ENCODE results near the gene ITPR2. TPM values are rescaled to one million over a fixed set of nuclear protein-coding genes. Genes with fewer than 3 reads are reported as not detected.

Gene ITPR2
- total and polyA plus RNA-seq, 2 of the 13 experiments (the other 11 are each of a cell fraction or from before 2014, with no cell fraction given) = 31.9 to 81.9 TPM

DNA sequence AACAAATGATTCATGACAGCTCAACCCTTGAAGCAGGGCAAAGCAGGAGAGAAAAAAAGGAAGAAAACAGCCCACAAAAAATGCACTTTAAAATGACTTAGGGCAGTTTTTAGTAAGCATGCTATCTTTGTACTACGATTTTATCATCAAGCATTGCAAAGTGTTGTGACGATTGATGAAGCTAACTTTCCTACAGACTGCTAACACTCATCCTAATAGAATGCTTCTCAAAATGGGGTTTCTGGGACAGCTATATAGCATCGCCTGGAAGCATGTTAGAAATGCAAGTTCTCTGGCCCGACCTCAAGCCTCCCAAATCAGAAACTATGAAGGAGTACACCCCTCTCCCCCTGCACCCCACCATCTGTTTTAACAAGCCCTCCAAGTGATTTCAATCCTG, 381.2 kb downstream of the ITPR2 start (continued):
- TF ChIP-seq ZNF777 (CRISPR knock-in tag; IDR thresholded peaks at IDR 0.05) = no peak
- no peak for TF ChIP-seq ZNF3 (CRISPR knock-in tag; IDR thresholded peaks at IDR 0.05)
- no peak for TF ChIP-seq ZNF382 (CRISPR knock-in tag; IDR thresholded peaks at IDR 0.05; ENCODE audit: borderline replicate concordance)
- no peak for TF ChIP-seq PAX8 (CRISPR knock-in tag; IDR thresholded peaks at IDR 0.05; ENCODE audit: borderline replicate concordance)
- TF ChIP-seq POLR2A (IDR thresholded peaks at IDR 0.05; ENCODE audit: insufficient read depth in 1 of 2, low read depth in 2 of 2, low read length in 2 of 2) = no peak

DNA sequence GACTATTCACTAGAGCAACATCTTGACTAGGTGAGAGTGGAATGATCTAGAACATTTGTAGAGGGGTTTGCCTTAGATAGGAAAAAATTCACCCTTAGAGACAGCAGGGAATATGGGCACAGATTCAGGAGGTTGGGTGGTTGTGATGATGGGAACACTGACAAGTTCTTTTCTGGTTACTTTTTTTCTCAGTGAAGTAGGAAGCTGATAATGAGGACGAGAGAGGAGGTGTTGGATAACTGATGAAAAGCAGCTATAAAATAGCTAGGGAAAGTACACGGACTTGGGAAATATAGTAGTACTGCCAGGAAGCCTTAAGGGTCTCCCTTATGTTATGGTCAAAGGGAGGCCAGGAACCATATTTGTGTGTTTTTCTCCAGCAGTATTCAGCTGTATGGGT, 387.1 kb downstream of the ITPR2 start:
- no peak for ATAC-seq
- in situ Hi-C loops (cut with HindIII; ENCODE audit: extremely low pct_ligation_motif_present, low pct_unique_long_range_greater_than_20kb) = no loop called here
- FAIRE-seq = no peak
- no peak for DNase-seq (ENCODE audit: low spot score)
- POLR2A ChIA-PET = no interaction called here
- no TSS peak for BruUV-seq (replicated peaks)
- TF ChIP-seq, protein P1, sequence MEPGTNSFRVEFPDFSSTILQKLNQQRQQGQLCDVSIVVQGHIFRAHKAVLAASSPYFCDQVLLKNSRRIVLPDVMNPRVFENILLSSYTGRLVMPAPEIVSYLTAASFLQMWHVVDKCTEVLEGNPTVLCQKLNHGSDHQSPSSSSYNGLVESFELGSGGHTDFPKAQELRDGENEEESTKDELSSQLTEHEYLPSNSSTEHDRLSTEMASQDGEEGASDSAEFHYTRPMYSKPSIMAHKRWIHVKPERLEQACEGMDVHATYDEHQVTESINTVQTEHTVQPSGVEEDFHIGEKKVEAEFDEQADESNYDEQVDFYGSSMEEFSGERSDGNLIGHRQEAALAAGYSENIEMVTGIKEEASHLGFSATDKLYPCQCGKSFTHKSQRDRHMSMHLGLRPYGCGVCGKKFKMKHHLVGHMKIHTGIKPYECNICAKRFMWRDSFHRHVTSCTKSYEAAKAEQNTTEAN (CRISPR knock-in tag; conservative IDR thresholded peaks at IDR 0.05) = no peak
- TF ChIP-seq, protein P2, sequence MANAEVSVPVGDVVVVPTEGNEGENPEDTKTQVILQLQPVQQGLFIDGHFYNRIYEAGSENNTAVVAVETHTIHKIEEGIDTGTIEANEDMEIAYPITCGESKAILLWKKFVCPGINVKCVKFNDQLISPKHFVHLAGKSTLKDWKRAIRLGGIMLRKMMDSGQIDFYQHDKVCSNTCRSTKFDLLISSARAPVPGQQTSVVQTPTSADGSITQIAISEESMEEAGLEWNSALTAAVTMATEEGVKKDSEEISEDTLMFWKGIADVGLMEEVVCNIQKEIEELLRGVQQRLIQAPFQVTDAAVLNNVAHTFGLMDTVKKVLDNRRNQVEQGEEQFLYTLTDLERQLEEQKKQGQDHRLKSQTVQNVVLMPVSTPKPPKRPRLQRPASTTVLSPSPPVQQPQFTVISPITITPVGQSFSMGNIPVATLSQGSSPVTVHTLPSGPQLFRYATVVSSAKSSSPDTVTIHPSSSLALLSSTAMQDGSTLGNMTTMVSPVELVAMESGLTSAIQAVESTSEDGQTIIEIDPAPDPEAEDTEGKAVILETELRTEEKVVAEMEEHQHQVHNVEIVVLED (CRISPR knock-in tag; IDR thresholded peaks at IDR 0.05; ENCODE audit: borderline replicate concordance) = no peak
- no peak for TF ChIP-seq GABPA (IDR thresholded peaks at IDR 0.05; ENCODE audit: low read depth, low read length)
- no peak for TF ChIP-seq GABPA (CRISPR knock-in tag; IDR thresholded peaks at IDR 0.05; ENCODE audit: low read depth)
- TF ChIP-seq, protein P3, sequence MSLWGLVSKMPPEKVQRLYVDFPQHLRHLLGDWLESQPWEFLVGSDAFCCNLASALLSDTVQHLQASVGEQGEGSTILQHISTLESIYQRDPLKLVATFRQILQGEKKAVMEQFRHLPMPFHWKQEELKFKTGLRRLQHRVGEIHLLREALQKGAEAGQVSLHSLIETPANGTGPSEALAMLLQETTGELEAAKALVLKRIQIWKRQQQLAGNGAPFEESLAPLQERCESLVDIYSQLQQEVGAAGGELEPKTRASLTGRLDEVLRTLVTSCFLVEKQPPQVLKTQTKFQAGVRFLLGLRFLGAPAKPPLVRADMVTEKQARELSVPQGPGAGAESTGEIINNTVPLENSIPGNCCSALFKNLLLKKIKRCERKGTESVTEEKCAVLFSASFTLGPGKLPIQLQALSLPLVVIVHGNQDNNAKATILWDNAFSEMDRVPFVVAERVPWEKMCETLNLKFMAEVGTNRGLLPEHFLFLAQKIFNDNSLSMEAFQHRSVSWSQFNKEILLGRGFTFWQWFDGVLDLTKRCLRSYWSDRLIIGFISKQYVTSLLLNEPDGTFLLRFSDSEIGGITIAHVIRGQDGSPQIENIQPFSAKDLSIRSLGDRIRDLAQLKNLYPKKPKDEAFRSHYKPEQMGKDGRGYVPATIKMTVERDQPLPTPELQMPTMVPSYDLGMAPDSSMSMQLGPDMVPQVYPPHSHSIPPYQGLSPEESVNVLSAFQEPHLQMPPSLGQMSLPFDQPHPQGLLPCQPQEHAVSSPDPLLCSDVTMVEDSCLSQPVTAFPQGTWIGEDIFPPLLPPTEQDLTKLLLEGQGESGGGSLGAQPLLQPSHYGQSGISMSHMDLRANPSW (CRISPR knock-in tag; IDR thresholded peaks at IDR 0.05; ENCODE audit: borderline replicate concordance) = no peak
- TF ChIP-seq, protein P4, sequence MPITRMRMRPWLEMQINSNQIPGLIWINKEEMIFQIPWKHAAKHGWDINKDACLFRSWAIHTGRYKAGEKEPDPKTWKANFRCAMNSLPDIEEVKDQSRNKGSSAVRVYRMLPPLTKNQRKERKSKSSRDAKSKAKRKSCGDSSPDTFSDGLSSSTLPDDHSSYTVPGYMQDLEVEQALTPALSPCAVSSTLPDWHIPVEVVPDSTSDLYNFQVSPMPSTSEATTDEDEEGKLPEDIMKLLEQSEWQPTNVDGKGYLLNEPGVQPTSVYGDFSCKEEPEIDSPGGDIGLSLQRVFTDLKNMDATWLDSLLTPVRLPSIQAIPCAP (CRISPR knock-in tag; IDR thresholded peaks at IDR 0.05; ENCODE audit: low read depth) = no peak
- no peak for TF ChIP-seq IKZF1 (IDR thresholded peaks at IDR 0.05)
- no peak for TF ChIP-seq CC2D1A (CRISPR knock-in tag; IDR thresholded peaks at IDR 0.05)
- TF ChIP-seq SIX4 (CRISPR knock-in tag; IDR thresholded peaks at IDR 0.05) = no peak
- TF ChIP-seq, protein P5, sequence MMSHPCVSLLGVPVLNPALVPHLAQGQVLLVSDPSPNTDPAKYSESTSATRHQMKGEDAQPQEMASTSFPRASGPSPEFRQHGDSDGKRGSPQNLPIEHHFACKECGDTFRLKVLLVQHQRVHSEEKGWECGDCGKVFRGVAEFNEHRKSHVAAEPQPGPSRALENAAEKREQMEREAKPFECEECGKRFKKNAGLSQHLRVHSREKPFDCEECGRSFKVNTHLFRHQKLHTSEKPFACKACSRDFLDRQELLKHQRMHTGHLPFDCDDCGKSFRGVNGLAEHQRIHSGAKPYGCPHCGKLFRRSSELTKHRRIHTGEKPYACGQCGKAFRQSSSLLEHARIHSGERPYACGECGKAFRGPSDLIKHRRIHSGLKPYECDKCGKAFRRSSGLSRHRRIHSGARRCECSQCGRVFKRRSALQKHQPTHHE (CRISPR knock-in tag; IDR thresholded peaks at IDR 0.05; ENCODE audit: borderline replicate concordance) = no peak
- no peak for TF ChIP-seq ZNF792 (CRISPR knock-in tag; IDR thresholded peaks at IDR 0.05)
- no peak overlapping the region for H3K4me3 ChIP-seq (replicated peaks in 1 of 3; ENCODE audit: insufficient read depth in 1 of 3, low read depth in 2 of 3, low read length in 3 of 3)
- H2AFZ ChIP-seq (ENCODE audit: low read length) = no peak overlapping the region
- H3K4me2 ChIP-seq (ENCODE audit: low read depth, low read length) = no peak overlapping the region
- H4K20me1 ChIP-seq (ENCODE audit: insufficient read depth, low read length) = no peaks in the 10 kb centered on the region
- CTCF ChIA-PET (ENCODE audit: low intra/inter-chr PET ratio, low total read pairs) = no interaction called here
- H3K9ac ChIP-seq (ENCODE audit: insufficient read depth, low read depth, low read length) = no peak overlapping the region
- no peaks in the 10 kb centered on the region; a peak in 1 of 5 replicates for H3K27me3 ChIP-seq (ENCODE audit: control insufficient read depth in 1 of 2, insufficient read depth in 2 of 2, low read length in 2 of 2)
- H3K36me3 ChIP-seq (replicated peaks in 1 of 2; ENCODE audit: control insufficient read depth in 1 of 2, insufficient read depth in 2 of 2, low read length in 2 of 2) = peaks cover 11 to 58% of the 10 kb centered on the region in 2 experiments
- 92% methylated on average over 2 of the region's 2 CpGs for WGBS (ENCODE audit: low lambda C conversion rate)
- no peaks in the 10 kb centered on the region for H3K79me2 ChIP-seq (ENCODE audit: insufficient read depth, low read length)
- intact Hi-C loops (cut with micrococcal nuclease; ENCODE audit: unreplicated experiment) = no loop called here
- no peaks in the 10 kb centered on the region for H3K4me1 ChIP-seq (ENCODE audit: insufficient read depth, low read length)
- H3K27ac ChIP-seq (ENCODE audit: extremely low read length, insufficient read depth, low read length) = no peak overlapping the region
- no peaks in the 10 kb centered on the region for H3K9me3 ChIP-seq (ENCODE audit: low read length)
